Gastrocnemius medialis (tissue), 4 donors: Measurements from ENCODE around the gene RNF115. TPM values are rescaled to one million over a fixed set of nuclear protein-coding genes. Genes with fewer than 3 reads are reported as not detected.

Experiments
- ATAC-seq, 2 donors: fragments of 150-250 bp; one replicate each; pipeline ENCODE4 v1.9.1; 2016
- DNase-seq, 2 donors: peaks; one replicate each; pipeline ENCODE4 v3.0.0-alpha.2; 2019
- H3K27ac ChIP-seq, 4 donors: fragments of 200-600 bp; sonication (generic); 1 replicate in 1 of 4; 2 replicates in 3 of 4; pipeline ENCODE4 v1.5.1; 2016 to 2018; ENCODE audit warnings: mild to moderate bottlenecking in 2 of 4, moderate library complexity in 1 of 4
- H3K27me3 ChIP-seq, 3 donors: fragments of 200-600 bp; sonication (generic) in 2 of 3; 1 replicate in 1 of 3; 2 replicates in 2 of 3; pipeline versions ENCODE4 v1.5.1 to v1.6.0; 2016 to 2019; ENCODE audit warnings: mild to moderate bottlenecking in 1 of 3, moderate library complexity in 1 of 3
- H3K36me3 ChIP-seq, 2 donors: fragments of 200-600 bp; sonication (generic) in 1 of 2; one replicate each; pipeline ENCODE4 v1.5.1; 2017 to 2018
- H3K4me1 ChIP-seq, 2 donors: fragments of 200-600 bp; sonication (generic) in 1 of 2; one replicate each; pipeline ENCODE4 v1.5.1; 2016 to 2017; ENCODE audit warnings: mild to moderate bottlenecking in 2 of 2
- H3K4me3 ChIP-seq, 4 donors: fragments of 200-600 bp; sonication (generic) in 3 of 4; 1 replicate in 1 of 4; 2 replicates in 3 of 4; pipeline ENCODE4 v1.5.1; 2016 to 2019; ENCODE audit warnings: mild to moderate bottlenecking in 2 of 4
- H3K9me3 ChIP-seq, 3 donors: fragments of 200-600 bp; sonication (generic) in 2 of 3; 1 replicate in 1 of 3; 2 replicates in 2 of 3; pipeline ENCODE4 v1.5.1; 2016 to 2019
- CTCF ChIP-seq, 5 experiments: fragments of 450-650 bp in 3 of 5; fragments of 200-600 bp in 2 of 5; sonication (generic) in 2 of 5; IDR thresholded peaks in 4 of 5; conservative IDR thresholded peaks in 1 of 5; 1 replicate in 4 of 5; 2 replicates in 1 of 5; pipeline ENCODE4 v1.5.1; 2016 to 2019; ENCODE audit warnings: antibody characterized with exemption in 5 of 5, mild to moderate bottlenecking in 3 of 5, moderate library complexity in 3 of 5
- POLR2A ChIP-seq, 2 donors: fragments of 450-650 bp; IDR thresholded peaks; one replicate each; pipeline ENCODE4 v1.6.1; 2017; ENCODE audit warnings: antibody characterized with exemption in 2 of 2, mild to moderate bottlenecking in 2 of 2, moderate library complexity in 2 of 2
- in situ Hi-C, 4 donors: fragments of 200-750 bp; cut with MboI; loops; one replicate each; pipeline versions ENCODE4 v1.15.0 to v1.8.0; 2017; ENCODE audit warnings: low sequenced_read_pairs in 4 of 4
- intact Hi-C: fragments of 100-400 bp; cut with DNase I; formaldehyde crosslinking; loops from one replicate; pipeline ENCODE4 v1.15.1; 2023; ENCODE audit warnings: low total_unique reads
- microRNA-seq, 2 donors: library from miRNA; unstranded; fragments of <30 nt; microRNA quantifications; one replicate each; pipeline ENCODE4, GENCODE V29; 2016; ENCODE audit warnings: borderline replicate concordance in 2 of 2
- total RNA-seq, 4 donors: library from RNA; depleted of rRNA; stranded (reverse); fragments of >200 nt; gene quantifications; one replicate each; pipeline versions ENCODE4 v1.1.0 to v1.2.3, GENCODE V29; 2016

RNF115 gene
- total RNA-seq, 4 donors from 2014 or later: 16.1 to 65.4 (median 37.3) TPM

GRCh38 chr1:145688924-145689323, 135.0 kb downstream of the RNF115 start:
- in situ Hi-C loops: no loop called here
- TF ChIP-seq CTCF (IDR thresholded peaks at IDR 0.05 in 4 of 5, conservative IDR thresholded peaks at IDR 0.05 in 1 of 5) (no peak), POLR2A (IDR thresholded peaks at IDR 0.05) (no peak)
- Histone ChIP-seq H3K27ac (no peak overlapping the region), H3K4me3 (no peak overlapping the region), H3K27me3 (no peaks in the 10 kb centered on the region), H3K36me3 (no peaks in the 10 kb centered on the region), H3K4me1 (no peaks in the 10 kb centered on the region), H3K9me3 (no peaks in the 10 kb centered on the region)
- ATAC-seq: no peak
- no peak for DNase-seq
- intact Hi-C loops: no loop called here

Small RNAs within 50 kb of the gene (microRNA-seq; reads per million reads assigned to microRNA genes)
- 0 reads per million in 2 donors for gene MIR6736

Other genes starting within 250 kb of the RNF115 start
- 10 to 100 TPM in 3 of 4 donors, 1 to 10 TPM in 1; 9.0 to 27.0 (median 19.4) TPM for gene GPR89A, start 216.1 kb downstream of the RNF115 start, total RNA-seq
- gene PDZK1, start 116.7 kb downstream of the RNF115 start, total RNA-seq: under 1 TPM in 1 of 4 donors, not detected in 3; 0.44 TPM
- not detected for gene CD160, start 104.6 kb downstream of the RNF115 start, total RNA-seq
- gene POLR3C, start 105 bp upstream of the RNF115 start, total RNA-seq: 10 to 100 TPM; 23.0 to 27.8 (median 26.4) TPM
- gene NUDT17, start 21.5 kb upstream of the RNF115 start, total RNA-seq: 1 to 10 TPM in 1 of 4 donors, under 1 TPM in 2, not detected in 1; 0.46 to 2.2 (median 0.51) TPM
- gene PIAS3, start 35.0 kb upstream of the RNF115 start, total RNA-seq: 10 to 100 TPM; 26.2 to 40.0 (median 35.7) TPM
- 10 to 100 TPM in 2 of 4 donors, 1 to 10 TPM in 2; 8.0 to 19.5 (median 10.7) TPM for gene ANKRD35, start 61.8 kb upstream of the RNF115 start, total RNA-seq
- 10 to 100 TPM in 3 of 4 donors, 1 to 10 TPM in 1; 6.4 to 20.0 (median 14.7) TPM for gene ITGA10, start 86.0 kb upstream of the RNF115 start, total RNA-seq
- 10 to 100 TPM; 23.2 to 46.0 (median 31.7) TPM for gene PEX11B, start 94.6 kb upstream of the RNF115 start, total RNA-seq
- 100 to 1,000 TPM; 199 to 589 (median 381) TPM for gene RBM8A, start 103.4 kb upstream of the RNF115 start, total RNA-seq
- gene LIX1L, start 133.9 kb upstream of the RNF115 start, total RNA-seq: 100 to 1,000 TPM in 1 of 4 donors, 10 to 100 TPM in 3; 37.1 to 108 (median 75.4) TPM
- gene ANKRD34A, start 140.5 kb upstream of the RNF115 start, total RNA-seq: 10 to 100 TPM in 1 of 4 donors, 1 to 10 TPM in 3; 3.3 to 19.0 (median 6.7) TPM
- 10 to 100 TPM; 43.5 to 78.8 (median 59.4) TPM for gene POLR3GL, start 140.6 kb upstream of the RNF115 start, total RNA-seq
- gene TXNIP, start 172.5 kb upstream of the RNF115 start, total RNA-seq: 1,000 to 10,000 TPM; 1,815 to 2,839 (median 2,202) TPM
- 100 to 1,000 TPM; 274 to 585 (median 420) TPM for gene HJV, start 197.6 kb upstream of the RNF115 start, total RNA-seq